GM12878 (cell line): Measurements from ENCODE around the gene LRRC8B. TPM values are rescaled to one million over a fixed set of nuclear protein-coding genes. Genes with fewer than 3 reads are reported as not detected.

Experiments used
- CREM ChIP-seq: IDR thresholded peaks from 2 replicates; pipeline ENCODE4 v1.6.1; 2014; ENCODE audit warnings: antibody characterized with exemption, low read depth
- EZH2 ChIP-seq: IDR thresholded peaks from 2 replicates; pipeline ENCODE4 v1.6.1; 2012; ENCODE audit warnings: low read depth, mild to moderate bottlenecking, control low read depth, inconsistent platforms, low read length, borderline replicate concordance; ENCODE audit not compliant: control insufficient read depth
- FOXK2 ChIP-seq: fragments of 450-650 bp; IDR thresholded peaks from 2 replicates; pipeline ENCODE4 v1.6.1; 2017; ENCODE audit warnings: mild to moderate bottlenecking, moderate library complexity
- HDGF ChIP-seq: fragments of 450-650 bp; IDR thresholded peaks from 2 replicates; pipeline ENCODE4 v1.6.1; 2016; ENCODE audit warnings: antibody characterized with exemption
- JUND ChIP-seq: IDR thresholded peaks from 2 replicates; pipeline ENCODE4 v1.6.1; 2012; ENCODE audit warnings: low read depth, mild to moderate bottlenecking, low read length, improper control_type of control experiment, moderate library complexity
- POLR2AphosphoS5 ChIP-seq: IDR thresholded peaks from 2 replicates; pipeline ENCODE4 v1.6.1; 2011; ENCODE audit warnings: mild to moderate bottlenecking, low read length, inconsistent platforms
- RELA ChIP-seq: fragments of 450-650 bp; IDR thresholded peaks from 2 replicates; pipeline ENCODE4 v1.8.0; 2014; ENCODE audit warnings: borderline replicate concordance; ENCODE audit not compliant: partially characterized antibody
- RUNX3 ChIP-seq: IDR thresholded peaks from 2 replicates; pipeline ENCODE4 v1.6.1; 2012; ENCODE audit warnings: low read length, inconsistent platforms
- TARDBP ChIP-seq: IDR thresholded peaks from 2 replicates; pipeline ENCODE4 v1.6.1; 2016; ENCODE audit warnings: borderline replicate concordance
- polyA plus RNA-seq, 11 experiments: library from polyadenylated mRNA; depleted of rRNA in 4 of 11; unstranded in 6 of 11; stranded (reverse) in 5 of 11; fragments of >200 nt; fragmentation: Nextera tagmentation in 4 of 11; fragmentation: Illumina TruSeq in 1 of 11; extraction: Ambion mirVana in 4 of 11; extraction: Trizol in 1 of 11; gene quantifications; 1 replicate in 1 of 11; 2 replicates in 10 of 11; pipeline versions ENCODE4 v1.2.1 to v1.2.3, GENCODE V29; 2011 to 2016; ENCODE audit warnings: inconsistent platforms in 2 of 11, missing spikeins in 2 of 11, low read depth in 1 of 11
- total RNA-seq, 4 experiments: library from RNA; depleted of rRNA in 3 of 4; stranded (reverse); fragments of >200 nt in 3 of 4; fragmentation: Illumina TruSeq in 1 of 4; extraction: Trizol in 1 of 4; gene quantifications; 2 replicates each; pipeline versions ENCODE4 v1.2.1 to v1.2.3, GENCODE V29; 2013 to 2021
- TF ChIP-seq, protein P1 (sequence below): fragments of 450-650 bp; IDR thresholded peaks from 2 replicates; pipeline ENCODE4 v1.6.1; 2016; ENCODE audit warnings: mild to moderate bottlenecking
- TF ChIP-seq, protein P2 (sequence below): fragments of 450-650 bp; IDR thresholded peaks from 2 replicates; pipeline ENCODE4 v1.6.1; 2014; ENCODE audit warnings: mild to moderate bottlenecking
- TF ChIP-seq, protein P3 (sequence below): IDR thresholded peaks from 2 replicates; pipeline ENCODE4 v1.6.1; 2011; ENCODE audit warnings: low read depth, low read length, improper control_type of control experiment, borderline replicate concordance
- TF ChIP-seq, protein P4 (sequence below): fragments of 450-650 bp; IDR thresholded peaks from 2 replicates; pipeline ENCODE4 v1.6.1; 2017; ENCODE audit warnings: mild to moderate bottlenecking, moderate library complexity
- TF ChIP-seq, protein P5 (sequence below): fragments of 450-650 bp; conservative IDR thresholded peaks from 2 replicates; pipeline ENCODE4 v1.6.1; 2017; ENCODE audit warnings: mild to moderate bottlenecking, moderate library complexity
- TF ChIP-seq, protein P6 (sequence below): fragments of 450-650 bp; IDR thresholded peaks from 2 replicates; pipeline ENCODE4 v1.6.1; 2017; ENCODE audit warnings: mild to moderate bottlenecking, moderate library complexity

Gene LRRC8B
- total and polyA plus RNA-seq, 10 of the 15 experiments (the other 5 are each of a cell fraction or from before 2014, with no cell fraction given): 1.3 to 9.2 (median 5.4) TPM

DNA sequence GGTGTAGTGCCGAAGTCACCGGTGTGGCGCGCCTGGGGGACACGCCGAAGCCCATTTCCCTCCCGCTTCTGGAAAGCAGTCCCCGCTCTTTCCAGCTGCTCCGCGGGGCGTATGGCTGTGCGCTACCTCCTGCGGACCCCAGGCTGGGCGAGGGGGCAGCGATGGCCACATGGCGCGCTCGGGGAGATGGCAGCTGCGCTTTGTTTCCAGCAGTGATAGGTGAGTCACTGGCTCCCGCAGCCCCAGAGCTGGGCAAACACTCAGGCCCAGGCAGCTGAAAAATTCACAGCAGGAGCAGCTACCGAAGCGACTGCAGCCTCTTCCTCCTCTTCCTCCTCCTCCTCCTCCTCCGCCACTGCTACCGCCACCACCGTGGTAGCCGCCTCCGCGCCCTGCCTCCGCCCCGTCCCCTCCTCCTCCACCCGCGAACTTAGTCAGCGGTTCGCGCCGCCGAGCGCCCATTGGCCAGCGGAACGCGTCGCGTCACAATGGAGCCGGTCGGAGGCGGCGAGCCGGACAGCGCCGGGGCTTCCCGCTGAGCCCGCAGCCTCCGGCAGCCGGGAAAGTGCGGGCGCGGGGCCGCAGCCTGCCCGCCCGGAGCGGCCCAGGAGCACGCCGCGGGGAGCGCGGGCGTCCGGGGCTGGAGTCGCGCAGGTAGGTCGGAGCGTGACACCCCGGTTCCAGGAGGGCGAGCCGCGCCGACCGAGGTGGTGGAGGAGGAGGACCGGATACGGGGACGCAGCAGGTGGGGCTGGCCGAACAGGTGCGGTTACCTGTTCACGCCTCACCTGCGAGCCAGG lies at the start of gene LRRC8B (continued):
- peak; percentile 49 for TF ChIP-seq HDGF
- TF ChIP-seq, protein P1, sequence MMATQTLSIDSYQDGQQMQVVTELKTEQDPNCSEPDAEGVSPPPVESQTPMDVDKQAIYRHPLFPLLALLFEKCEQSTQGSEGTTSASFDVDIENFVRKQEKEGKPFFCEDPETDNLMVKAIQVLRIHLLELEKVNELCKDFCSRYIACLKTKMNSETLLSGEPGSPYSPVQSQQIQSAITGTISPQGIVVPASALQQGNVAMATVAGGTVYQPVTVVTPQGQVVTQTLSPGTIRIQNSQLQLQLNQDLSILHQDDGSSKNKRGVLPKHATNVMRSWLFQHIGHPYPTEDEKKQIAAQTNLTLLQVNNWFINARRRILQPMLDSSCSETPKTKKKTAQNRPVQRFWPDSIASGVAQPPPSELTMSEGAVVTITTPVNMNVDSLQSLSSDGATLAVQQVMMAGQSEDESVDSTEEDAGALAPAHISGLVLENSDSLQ: no peak
- TF ChIP-seq, protein P2, sequence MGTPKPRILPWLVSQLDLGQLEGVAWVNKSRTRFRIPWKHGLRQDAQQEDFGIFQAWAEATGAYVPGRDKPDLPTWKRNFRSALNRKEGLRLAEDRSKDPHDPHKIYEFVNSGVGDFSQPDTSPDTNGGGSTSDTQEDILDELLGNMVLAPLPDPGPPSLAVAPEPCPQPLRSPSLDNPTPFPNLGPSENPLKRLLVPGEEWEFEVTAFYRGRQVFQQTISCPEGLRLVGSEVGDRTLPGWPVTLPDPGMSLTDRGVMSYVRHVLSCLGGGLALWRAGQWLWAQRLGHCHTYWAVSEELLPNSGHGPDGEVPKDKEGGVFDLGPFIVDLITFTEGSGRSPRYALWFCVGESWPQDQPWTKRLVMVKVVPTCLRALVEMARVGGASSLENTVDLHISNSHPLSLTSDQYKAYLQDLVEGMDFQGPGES: no peak
- no peak for TF ChIP-seq JUND
- TF ChIP-seq, protein P3, sequence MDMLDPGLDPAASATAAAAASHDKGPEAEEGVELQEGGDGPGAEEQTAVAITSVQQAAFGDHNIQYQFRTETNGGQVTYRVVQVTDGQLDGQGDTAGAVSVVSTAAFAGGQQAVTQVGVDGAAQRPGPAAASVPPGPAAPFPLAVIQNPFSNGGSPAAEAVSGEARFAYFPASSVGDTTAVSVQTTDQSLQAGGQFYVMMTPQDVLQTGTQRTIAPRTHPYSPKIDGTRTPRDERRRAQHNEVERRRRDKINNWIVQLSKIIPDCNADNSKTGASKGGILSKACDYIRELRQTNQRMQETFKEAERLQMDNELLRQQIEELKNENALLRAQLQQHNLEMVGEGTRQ: no peak
- peak; percentile 37; the same call in 1 of the 2 replicates for TF ChIP-seq RUNX3
- peak; percentile 66 for TF ChIP-seq TARDBP
- TF ChIP-seq, protein P4, sequence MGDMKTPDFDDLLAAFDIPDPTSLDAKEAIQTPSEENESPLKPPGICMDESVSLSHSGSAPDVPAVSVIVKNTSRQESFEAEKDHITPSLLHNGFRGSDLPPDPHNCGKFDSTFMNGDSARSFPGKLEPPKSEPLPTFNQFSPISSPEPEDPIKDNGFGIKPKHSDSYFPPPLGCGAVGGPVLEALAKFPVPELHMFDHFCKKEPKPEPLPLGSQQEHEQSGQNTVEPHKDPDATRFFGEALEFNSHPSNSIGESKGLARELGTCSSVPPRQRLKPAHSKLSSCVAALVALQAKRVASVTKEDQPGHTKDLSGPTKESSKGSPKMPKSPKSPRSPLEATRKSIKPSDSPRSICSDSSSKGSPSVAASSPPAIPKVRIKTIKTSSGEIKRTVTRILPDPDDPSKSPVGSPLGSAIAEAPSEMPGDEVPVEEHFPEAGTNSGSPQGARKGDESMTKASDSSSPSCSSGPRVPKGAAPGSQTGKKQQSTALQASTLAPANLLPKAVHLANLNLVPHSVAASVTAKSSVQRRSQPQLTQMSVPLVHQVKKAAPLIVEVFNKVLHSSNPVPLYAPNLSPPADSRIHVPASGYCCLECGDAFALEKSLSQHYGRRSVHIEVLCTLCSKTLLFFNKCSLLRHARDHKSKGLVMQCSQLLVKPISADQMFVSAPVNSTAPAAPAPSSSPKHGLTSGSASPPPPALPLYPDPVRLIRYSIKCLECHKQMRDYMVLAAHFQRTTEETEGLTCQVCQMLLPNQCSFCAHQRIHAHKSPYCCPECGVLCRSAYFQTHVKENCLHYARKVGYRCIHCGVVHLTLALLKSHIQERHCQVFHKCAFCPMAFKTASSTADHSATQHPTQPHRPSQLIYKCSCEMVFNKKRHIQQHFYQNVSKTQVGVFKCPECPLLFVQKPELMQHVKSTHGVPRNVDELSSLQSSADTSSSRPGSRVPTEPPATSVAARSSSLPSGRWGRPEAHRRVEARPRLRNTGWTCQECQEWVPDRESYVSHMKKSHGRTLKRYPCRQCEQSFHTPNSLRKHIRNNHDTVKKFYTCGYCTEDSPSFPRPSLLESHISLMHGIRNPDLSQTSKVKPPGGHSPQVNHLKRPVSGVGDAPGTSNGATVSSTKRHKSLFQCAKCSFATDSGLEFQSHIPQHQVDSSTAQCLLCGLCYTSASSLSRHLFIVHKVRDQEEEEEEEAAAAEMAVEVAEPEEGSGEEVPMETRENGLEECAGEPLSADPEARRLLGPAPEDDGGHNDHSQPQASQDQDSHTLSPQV: 0 out of 2 replicates have a peak, but pooled peaks have one; percentile 38
- TF ChIP-seq RELA: peak; percentile 72
- TF ChIP-seq, protein P5, sequence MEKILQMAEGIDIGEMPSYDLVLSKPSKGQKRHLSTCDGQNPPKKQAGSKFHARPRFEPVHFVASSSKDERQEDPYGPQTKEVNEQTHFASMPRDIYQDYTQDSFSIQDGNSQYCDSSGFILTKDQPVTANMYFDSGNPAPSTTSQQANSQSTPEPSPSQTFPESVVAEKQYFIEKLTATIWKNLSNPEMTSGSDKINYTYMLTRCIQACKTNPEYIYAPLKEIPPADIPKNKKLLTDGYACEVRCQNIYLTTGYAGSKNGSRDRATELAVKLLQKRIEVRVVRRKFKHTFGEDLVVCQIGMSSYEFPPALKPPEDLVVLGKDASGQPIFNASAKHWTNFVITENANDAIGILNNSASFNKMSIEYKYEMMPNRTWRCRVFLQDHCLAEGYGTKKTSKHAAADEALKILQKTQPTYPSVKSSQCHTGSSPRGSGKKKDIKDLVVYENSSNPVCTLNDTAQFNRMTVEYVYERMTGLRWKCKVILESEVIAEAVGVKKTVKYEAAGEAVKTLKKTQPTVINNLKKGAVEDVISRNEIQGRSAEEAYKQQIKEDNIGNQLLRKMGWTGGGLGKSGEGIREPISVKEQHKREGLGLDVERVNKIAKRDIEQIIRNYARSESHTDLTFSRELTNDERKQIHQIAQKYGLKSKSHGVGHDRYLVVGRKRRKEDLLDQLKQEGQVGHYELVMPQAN: peak; percentile 92
- no peak for TF ChIP-seq EZH2
- TF ChIP-seq FOXK2: no peak
- TF ChIP-seq, protein P6, sequence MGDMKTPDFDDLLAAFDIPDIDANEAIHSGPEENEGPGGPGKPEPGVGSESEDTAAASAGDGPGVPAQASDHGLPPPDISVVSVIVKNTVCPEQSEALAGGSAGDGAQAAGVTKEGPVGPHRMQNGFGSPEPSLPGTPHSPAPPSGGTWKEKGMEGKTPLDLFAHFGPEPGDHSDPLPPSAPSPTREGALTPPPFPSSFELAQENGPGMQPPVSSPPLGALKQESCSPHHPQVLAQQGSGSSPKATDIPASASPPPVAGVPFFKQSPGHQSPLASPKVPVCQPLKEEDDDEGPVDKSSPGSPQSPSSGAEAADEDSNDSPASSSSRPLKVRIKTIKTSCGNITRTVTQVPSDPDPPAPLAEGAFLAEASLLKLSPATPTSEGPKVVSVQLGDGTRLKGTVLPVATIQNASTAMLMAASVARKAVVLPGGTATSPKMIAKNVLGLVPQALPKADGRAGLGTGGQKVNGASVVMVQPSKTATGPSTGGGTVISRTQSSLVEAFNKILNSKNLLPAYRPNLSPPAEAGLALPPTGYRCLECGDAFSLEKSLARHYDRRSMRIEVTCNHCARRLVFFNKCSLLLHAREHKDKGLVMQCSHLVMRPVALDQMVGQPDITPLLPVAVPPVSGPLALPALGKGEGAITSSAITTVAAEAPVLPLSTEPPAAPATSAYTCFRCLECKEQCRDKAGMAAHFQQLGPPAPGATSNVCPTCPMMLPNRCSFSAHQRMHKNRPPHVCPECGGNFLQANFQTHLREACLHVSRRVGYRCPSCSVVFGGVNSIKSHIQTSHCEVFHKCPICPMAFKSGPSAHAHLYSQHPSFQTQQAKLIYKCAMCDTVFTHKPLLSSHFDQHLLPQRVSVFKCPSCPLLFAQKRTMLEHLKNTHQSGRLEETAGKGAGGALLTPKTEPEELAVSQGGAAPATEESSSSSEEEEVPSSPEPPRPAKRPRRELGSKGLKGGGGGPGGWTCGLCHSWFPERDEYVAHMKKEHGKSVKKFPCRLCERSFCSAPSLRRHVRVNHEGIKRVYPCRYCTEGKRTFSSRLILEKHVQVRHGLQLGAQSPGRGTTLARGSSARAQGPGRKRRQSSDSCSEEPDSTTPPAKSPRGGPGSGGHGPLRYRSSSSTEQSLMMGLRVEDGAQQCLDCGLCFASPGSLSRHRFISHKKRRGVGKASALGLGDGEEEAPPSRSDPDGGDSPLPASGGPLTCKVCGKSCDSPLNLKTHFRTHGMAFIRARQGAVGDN: peak; percentile 36; the same call in 1 of the 2 replicates
- TF ChIP-seq CREM: peak; percentile 63
- TF ChIP-seq POLR2AphosphoS5: peak; percentile 69; the same call in 1 of the 2 replicates
